ENCODE data around the gene GRB10.
"Not testable (repeated sequence)": the region's sequence is repeated elsewhere in the genome, so short reads cannot be mapped to it uniquely, and the experiment has no call there.

The GRB10 gene

DNA sequence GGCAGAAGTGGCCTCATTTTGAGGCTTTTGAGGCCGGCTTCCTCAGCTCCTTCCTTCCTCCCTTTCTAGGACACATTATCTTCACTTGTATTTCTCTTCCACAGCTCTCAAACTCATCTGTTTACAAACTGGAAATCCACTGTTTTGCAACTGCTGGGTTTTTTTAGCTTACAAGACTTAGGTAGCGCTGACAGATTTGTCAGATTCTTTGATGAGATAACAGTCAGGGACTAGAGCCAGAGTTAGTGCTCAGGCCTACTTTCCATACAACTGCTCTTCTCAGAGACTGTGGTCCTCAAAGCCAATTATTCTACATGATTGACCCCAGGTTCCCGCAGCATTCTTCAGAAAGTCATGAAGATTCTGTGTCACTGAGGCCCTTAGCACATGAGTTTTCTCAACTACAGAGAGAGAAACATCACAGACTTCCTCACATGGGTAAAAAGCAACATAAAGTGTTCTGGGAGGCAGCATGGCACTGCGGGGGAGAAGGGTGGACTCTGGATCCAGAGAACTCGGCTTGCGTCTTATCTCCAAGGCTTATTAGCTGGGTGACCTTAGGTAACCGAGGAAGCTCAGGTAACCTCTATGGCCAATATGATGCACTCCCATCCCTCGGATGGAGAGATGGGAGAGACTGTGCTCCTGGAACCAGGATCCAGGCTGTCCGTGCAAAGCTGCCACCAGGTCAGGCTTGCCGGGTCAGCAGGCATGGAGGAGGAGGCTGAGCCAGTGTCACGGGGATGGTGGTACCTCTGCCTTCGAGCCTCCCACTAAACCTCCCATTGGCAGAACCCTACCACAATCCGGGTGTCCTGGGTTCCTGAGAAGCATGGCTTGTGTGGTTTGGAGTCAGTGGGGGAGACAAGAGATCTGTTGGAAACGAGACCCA lies 228.0 kb downstream of the GRB10 start:
- Mint-ChIP-seq H3K4me3 (no peak overlapping the region), H3K27me3 (peaks cover 4% of the 10 kb centered on the region), H3K27ac (no peak overlapping the region), H3K9me3 (no peaks in the 10 kb centered on the region), H3K4me1 (no peaks in the 10 kb centered on the region), H3K36me3 (no peaks in the 10 kb centered on the region)

DNA sequence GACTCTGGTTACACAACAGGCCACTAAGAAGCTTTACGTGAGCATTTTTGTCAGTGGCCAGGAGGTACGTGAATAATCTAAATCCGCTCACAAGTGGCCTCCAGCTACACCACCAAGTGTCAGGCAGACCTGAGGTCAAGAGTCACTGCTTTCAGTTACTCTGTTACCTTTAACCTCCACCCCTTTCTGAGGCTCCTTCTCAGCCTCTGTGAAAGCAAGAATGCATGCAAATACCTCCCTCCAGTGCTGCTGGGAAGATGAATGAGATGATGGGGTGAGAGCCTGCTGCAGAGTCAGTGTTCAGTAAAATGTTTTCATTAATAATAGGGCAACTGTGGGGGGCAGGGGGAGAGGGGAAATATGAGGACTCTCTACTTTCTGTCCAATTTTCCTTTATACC lies 228.7 kb downstream of the GRB10 start:
- no peak overlapping the region for H3K4me3 Mint-ChIP-seq
- H3K9me3 Mint-ChIP-seq = no peaks in the 10 kb centered on the region
- H3K27me3 Mint-ChIP-seq = peaks cover 4% of the 10 kb centered on the region
- no peaks in the 10 kb centered on the region for H3K4me1 Mint-ChIP-seq
- H3K27ac Mint-ChIP-seq = no peak overlapping the region
- H3K36me3 Mint-ChIP-seq = no peaks in the 10 kb centered on the region

DNA sequence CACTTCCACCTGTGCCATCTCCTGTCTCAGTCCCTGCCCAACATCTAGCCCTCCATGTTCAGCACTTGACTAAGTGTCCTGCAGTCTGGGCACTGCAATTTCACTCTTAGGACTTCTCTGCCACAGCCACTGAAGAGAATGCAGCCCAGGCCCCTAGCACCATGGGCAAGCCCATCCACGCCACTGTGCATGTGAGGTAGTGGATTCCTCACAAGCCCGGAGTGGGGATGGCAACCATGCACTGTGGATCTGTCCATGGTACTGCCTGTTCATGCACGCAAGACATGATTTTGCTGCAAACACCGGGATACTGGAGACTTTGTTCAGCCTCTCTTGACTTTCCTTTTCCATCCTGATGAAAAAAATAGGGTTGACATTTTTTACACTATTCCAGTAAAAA lies 229.8 kb downstream of the GRB10 start:
- Mint-ChIP-seq H3K27me3 (peaks cover 3% of the 10 kb centered on the region), H3K9me3 (no peaks in the 10 kb centered on the region), H3K36me3 (no peaks in the 10 kb centered on the region), H3K4me1 (no peaks in the 10 kb centered on the region), H3K4me3 (no peak overlapping the region), H3K27ac (no peak overlapping the region)

DNA sequence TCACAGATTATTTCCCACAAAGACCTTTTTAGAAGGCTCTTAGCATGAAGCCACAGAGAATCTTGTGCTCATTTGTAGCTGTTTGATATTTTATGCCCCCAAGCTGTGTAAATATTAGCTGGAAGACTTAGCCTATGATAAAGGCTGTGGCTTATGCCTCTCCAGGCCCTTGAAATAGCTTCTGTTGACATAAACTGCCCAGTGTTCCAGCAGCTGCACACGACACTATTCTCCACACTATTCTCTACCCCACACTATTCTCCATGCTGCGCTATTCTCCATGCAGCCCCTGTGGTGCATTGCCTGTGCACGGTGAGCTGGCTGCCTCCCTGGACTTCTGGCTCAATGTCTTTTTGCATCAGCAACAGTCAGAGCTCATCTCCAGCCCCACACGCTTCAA lies 230.6 kb downstream of the GRB10 start:
- Mint-ChIP-seq H3K4me1 (no peaks in the 10 kb centered on the region), H3K27me3 (peaks cover 3% of the 10 kb centered on the region), H3K4me3 (no peak overlapping the region), H3K36me3 (no peaks in the 10 kb centered on the region), H3K9me3 (no peaks in the 10 kb centered on the region), H3K27ac (no peak overlapping the region)

- H3K4me3 Mint-ChIP-seq, H3K9me3 Mint-ChIP-seq, H3K27me3 Mint-ChIP-seq, H3K27ac Mint-ChIP-seq, H3K4me1 Mint-ChIP-seq, H3K36me3 Mint-ChIP-seq: not testable (repeated sequence)
These were observed 237.1 kb downstream of the GRB10 start for GRCh38 chr7:50545613-50546012.

DNA sequence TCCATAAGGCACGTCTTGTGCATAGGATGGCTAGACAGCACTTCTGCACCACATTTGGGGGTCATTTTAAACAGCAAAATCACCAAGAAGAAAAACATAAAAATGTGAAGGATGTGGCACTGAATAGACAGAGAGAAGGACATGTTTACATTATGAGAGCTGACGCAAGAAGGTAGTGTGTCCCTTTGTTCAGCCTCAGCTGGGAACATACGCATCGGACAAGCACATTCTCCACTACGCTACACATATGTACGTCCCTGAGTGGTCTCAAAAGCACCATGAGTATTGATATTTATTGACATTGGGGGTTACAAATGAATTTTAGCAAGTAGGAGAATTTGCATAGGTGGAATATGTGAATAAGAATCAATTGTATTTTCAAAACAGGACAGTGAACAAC lies 237.7 kb downstream of the GRB10 start:
- no peaks in the 10 kb centered on the region for H3K4me1 Mint-ChIP-seq
- H3K27ac Mint-ChIP-seq = no peak overlapping the region
- H3K27me3 Mint-ChIP-seq = no peaks in the 10 kb centered on the region
- no peaks in the 10 kb centered on the region for H3K9me3 Mint-ChIP-seq
- H3K36me3 Mint-ChIP-seq = no peaks in the 10 kb centered on the region
- H3K4me3 Mint-ChIP-seq = no peak overlapping the region

- H3K9me3 Mint-ChIP-seq = no peaks in the 10 kb centered on the region
These were observed 238.8 kb downstream of the GRB10 start for GRCh38 chr7:50543776-50544442.

DNA sequence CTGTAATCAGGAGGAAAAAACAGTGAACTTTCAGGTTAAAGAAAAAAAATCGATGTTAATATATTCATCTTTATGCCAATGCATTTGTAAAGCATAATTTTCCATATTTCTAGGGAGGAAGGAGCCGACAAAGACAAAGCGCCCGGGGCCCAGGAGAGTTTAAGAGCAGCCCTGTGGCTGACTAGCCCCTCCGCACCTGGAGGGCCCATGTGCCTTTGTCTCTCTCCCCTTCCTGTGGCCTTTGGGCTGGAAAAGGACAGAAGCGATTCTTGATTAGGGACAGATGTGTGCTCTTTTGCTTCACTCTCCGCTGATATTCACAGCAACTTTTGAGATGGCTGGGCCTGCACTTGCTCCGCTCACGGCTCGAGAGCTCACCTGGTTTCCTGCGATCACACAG lies 240.6 kb downstream of the GRB10 start:
- Mint-ChIP-seq H3K4me3 (no peak overlapping the region), H3K4me1 (no peaks in the 10 kb centered on the region), H3K27ac (no peak overlapping the region), H3K9me3 (no peaks in the 10 kb centered on the region), H3K27me3 (no peaks in the 10 kb centered on the region), H3K36me3 (no peaks in the 10 kb centered on the region)

More at GRCh38 chr7:50543776-50544442, 238.8 kb downstream of the GRB10 start:
- no peaks in the 10 kb centered on the region for H3K4me1 Mint-ChIP-seq
- no peaks in the 10 kb centered on the region for H3K27me3 Mint-ChIP-seq
- H3K36me3 Mint-ChIP-seq = no peaks in the 10 kb centered on the region
- H3K27ac Mint-ChIP-seq = no peak overlapping the region
- H3K4me3 Mint-ChIP-seq = no peak overlapping the region

- Mint-ChIP-seq H3K9me3 (no peaks in the 10 kb centered on the region), H3K27me3 (no peaks in the 10 kb centered on the region), H3K36me3 (no peaks in the 10 kb centered on the region), H3K4me1 (no peaks in the 10 kb centered on the region), H3K4me3 (no peak overlapping the region), H3K27ac (no peak overlapping the region)
These were observed 241.7 kb downstream of the GRB10 start for GRCh38 chr7:50540785-50541579.

Data from activated naive CD4-positive, alpha-beta T cell treated with anti-CD3 and anti-CD28 coated beads, Interleukin-2, amount 50 U/mL, for 24 hours (primary cell).